Measurements from ENCODE around the gene AAK1.

- TF ChIP-seq NRF1 (conservative IDR thresholded peaks at IDR 0.05; ENCODE audit: low read depth, low read length), result no peak
- TF ChIP-seq RFX5 (IDR thresholded peaks at IDR 0.05; ENCODE audit: low read depth, low read length), result no peak
- no peak for TF ChIP-seq POLR2AphosphoS5 (IDR thresholded peaks at IDR 0.05; ENCODE audit: low read length)
- no peak for TF ChIP-seq ZBTB4 (CRISPR knock-in tag; IDR thresholded peaks at IDR 0.05)
- TF ChIP-seq CTCF (IDR thresholded peaks at IDR 0.05 in 2 of 3, conservative IDR thresholded peaks at IDR 0.05 in 1 of 3; ENCODE audit: control insufficient read depth in 2 of 3, extremely low read depth in 1 of 3, insufficient read depth in 1 of 3, low read depth in 3 of 3, low read length in 3 of 3), result no peak
- TF ChIP-seq CBX5 (IDR thresholded peaks at IDR 0.05; ENCODE audit: low read depth), result no peak
- TF ChIP-seq ATF7 (IDR thresholded peaks at IDR 0.05; ENCODE audit: low read depth), result no peak
- TF ChIP-seq ATF2 (IDR thresholded peaks at IDR 0.05; ENCODE audit: low read length), result no peak
- TF ChIP-seq NR2C2 (IDR thresholded peaks at IDR 0.05; ENCODE audit: borderline replicate concordance, control insufficient read depth, insufficient read length, low read depth), result no peak
- TF ChIP-seq RAD21 (IDR thresholded peaks at IDR 0.05; ENCODE audit: insufficient read depth, low read depth, low read length), result no peak
Measured at GRCh38 chr2:69531186-69531585, 112.4 kb downstream of the AAK1 start.

Measured in GM12878 (cell line).